Uterus (tissue), 2 donors: ENCODE results near the gene TRMU.
"Not testable (repeated sequence)": the region's sequence is repeated elsewhere in the genome, so short reads cannot be mapped to it uniquely, and the experiment has no call there.

Experiments used
- CTCF ChIP-seq, 4 experiments: fragments of 200-600 bp in 2 of 4; fragments of 450-650 bp in 2 of 4; sonication (generic) in 2 of 4; IDR thresholded peaks; one replicate each; pipeline ENCODE4 v1.5.1; 2016 to 2019; ENCODE audit warnings: antibody characterized with exemption in 4 of 4, mild to moderate bottlenecking in 2 of 4, moderate library complexity in 1 of 4
- POLR2A ChIP-seq, 2 donors: fragments of 450-650 bp; IDR thresholded peaks; one replicate each; pipeline ENCODE4 v1.6.1; 2016; ENCODE audit warnings: antibody characterized with exemption in 2 of 2, mild to moderate bottlenecking in 1 of 2, moderate library complexity in 1 of 2

- not testable (repeated sequence) for TF ChIP-seq CTCF, POLR2A (IDR thresholded peaks at IDR 0.05)
Observed at GRCh38 chr22:46397049-46397448, 61.5 kb downstream of the TRMU start.
